Bronchial epithelial cell (primary cell): ENCODE results near the gene DAB1. TPM values are rescaled to one million over a fixed set of nuclear protein-coding genes. Genes with fewer than 3 reads are reported as not detected.

ENCODE experiments used
- DNase-seq: peaks from one replicate; pipeline ENCODE4 v3.0.0-alpha.2; 2010; ENCODE audit warnings: low read depth
- FAIRE-seq: peaks from 2 replicates; lab custom pipeline; 2011; peaks lifted over from hg19 to GRCh38; lab: Jason Lieb, UNC
- H3K27me3 ChIP-seq: 2 replicates; pipeline ENCODE4 v1.5.1; 2011; ENCODE audit warnings: low read length; ENCODE audit not compliant: control insufficient read depth, insufficient read depth
- H3K36me3 ChIP-seq: 2 replicates; pipeline ENCODE4 v1.5.1; 2011; ENCODE audit warnings: low read length; ENCODE audit not compliant: control insufficient read depth, insufficient read depth
- H3K4me3 ChIP-seq: 2 replicates; pipeline ENCODE4 v1.5.1; 2011; ENCODE audit warnings: mild to moderate bottlenecking, low read depth, low read length, control low read depth
- CTCF ChIP-seq: IDR thresholded peaks from 2 replicates; pipeline ENCODE4 v1.5.1; 2011; ENCODE audit warnings: mild to moderate bottlenecking, moderate library complexity, low read length, control low read depth, inconsistent platforms; ENCODE audit not compliant: insufficient read depth, severe bottlenecking
- total RNA-seq: library from RNA; depleted of rRNA; stranded (reverse); fragments of >200 nt; gene quantifications from 2 replicates; pipeline ENCODE4 v1.2.1, GENCODE V29; 2014

Gene DAB1
- total RNA-seq, 1 donor from 2014 or later: not detected

GRCh38 chr1:57401671-57402070 is 22.2 kb downstream of the DAB1 start:
- no peaks in the 10 kb centered on the region for H3K27me3 ChIP-seq
- DNase-seq (no peak), FAIRE-seq (no peak)
- H3K36me3 ChIP-seq: no peaks in the 10 kb centered on the region
- H3K4me3 ChIP-seq: no peak overlapping the region
- no peak for TF ChIP-seq CTCF

GRCh38 chr1:57400048-57400447 is 23.8 kb downstream of the DAB1 start:
- no peak for TF ChIP-seq CTCF
- FAIRE-seq (no peak), DNase-seq (no peak)
- Histone ChIP-seq H3K4me3 (no peak overlapping the region), H3K36me3 (no peaks in the 10 kb centered on the region), H3K27me3 (no peaks in the 10 kb centered on the region)

GRCh38 chr1:57393058-57393584 is 30.7 kb downstream of the DAB1 start:
- DNase-seq (no peak), FAIRE-seq (no peak)
- Histone ChIP-seq H3K27me3 (no peaks in the 10 kb centered on the region), H3K36me3 (no peaks in the 10 kb centered on the region), H3K4me3 (no peak overlapping the region)
- no peak for TF ChIP-seq CTCF

- Histone ChIP-seq H3K36me3 (no peaks in the 10 kb centered on the region), H3K27me3 (no peaks in the 10 kb centered on the region), H3K4me3 (no peak overlapping the region)
- no peak for DNase-seq
- peak; percentile 64 for FAIRE-seq
- TF ChIP-seq CTCF: no peak
Measured at GRCh38 chr1:57385336-57385735, 38.5 kb downstream of the DAB1 start.

GRCh38 chr1:57384901-57385300 is 39.0 kb downstream of the DAB1 start:
- no peak overlapping the region for H3K4me3 ChIP-seq
- no peaks in the 10 kb centered on the region for H3K27me3 ChIP-seq
- no peak for FAIRE-seq
- no peak for DNase-seq
- no peaks in the 10 kb centered on the region for H3K36me3 ChIP-seq
- TF ChIP-seq CTCF: no peak

- no peak for TF ChIP-seq CTCF
- H3K36me3 ChIP-seq: no peaks in the 10 kb centered on the region
- H3K27me3 ChIP-seq: no peaks in the 10 kb centered on the region
- DNase-seq: no peak
- H3K4me3 ChIP-seq: no peak overlapping the region
- no peak for FAIRE-seq
Measured at GRCh38 chr1:57384284-57384683, 39.6 kb downstream of the DAB1 start.
